Activated CD8-positive, alpha-beta T cell treated with anti-CD3 and anti-CD28 coated beads for 36 hours (primary cell): ENCODE measurements around the gene FBXW11. TPM values are rescaled to one million over a fixed set of nuclear protein-coding genes. Genes with fewer than 3 reads are reported as not detected.
A peak's percentile ranks its signal among the peaks of the same experiment; 100 is the strongest.

ENCODE experiments used
- ATAC-seq: fragments of 200-7000 bp; cut with Tn5 transposase; one replicate; pipeline ENCODE4 v1.10.0; 2021; ENCODE audit warnings: mild to moderate bottlenecking, moderate library complexity
- CTCF ChIA-PET: fragments of 350-600 bp; sonication (Branson Sonifier 250); formaldehyde crosslinking; loops from one replicate; lab custom pipeline; 2021; ENCODE audit warnings: antibody characterized with exemption; lab: Charles Lee
- POLR2A ChIA-PET: fragments of 350-600 bp; sonication (Branson Sonifier 250); formaldehyde crosslinking; loops from one replicate; lab custom pipeline; 2021; ENCODE audit warnings: antibody characterized with exemption; lab: Charles Lee
- DNase-seq: peaks from one replicate; pipeline ENCODE4 v3.0.0-alpha.2; 2020
- H3K27ac Mint-ChIP-seq: one replicate; pipeline ENCODE4 v1.8.0; 2021; ENCODE audit warnings: mild to moderate bottlenecking, mixed read lengths
- H3K27me3 Mint-ChIP-seq: one replicate; pipeline ENCODE4 v1.8.0; 2021; ENCODE audit warnings: mixed read lengths
- H3K36me3 Mint-ChIP-seq: one replicate; pipeline ENCODE4 v1.8.0; 2021; ENCODE audit warnings: low read depth, mixed read lengths
- H3K4me1 Mint-ChIP-seq: one replicate; pipeline ENCODE4 v1.8.0; 2021; ENCODE audit warnings: low read depth, mixed read lengths
- H3K4me3 Mint-ChIP-seq: one replicate; pipeline ENCODE4 v1.8.0; 2021; ENCODE audit warnings: mild to moderate bottlenecking, moderate library complexity, mixed read lengths
- H3K9me3 Mint-ChIP-seq: one replicate; pipeline ENCODE4 v1.8.0; 2021; ENCODE audit warnings: mixed read lengths
- intact Hi-C: fragments of 100-400 bp; cut with micrococcal nuclease; formaldehyde crosslinking; loops from one replicate; pipeline ENCODE4 v1.10.0; 2022
- total RNA-seq, 2 experiments: library from RNA; stranded (reverse); gene quantifications; one replicate each; pipeline ENCODE4 v1.2.3, GENCODE V29; 2021
- TF ChIP-seq, protein P1 (sequence below): fragments of 200-600 bp; IDR thresholded peaks from one replicate; pipeline ENCODE4 v1.8.0; 2022; ENCODE audit warnings: antibody characterized with exemption, mild to moderate bottlenecking

FBXW11 gene
- total RNA-seq, 2 experiments from 2014 or later: 49.3 to 52.6 TPM

DNA sequence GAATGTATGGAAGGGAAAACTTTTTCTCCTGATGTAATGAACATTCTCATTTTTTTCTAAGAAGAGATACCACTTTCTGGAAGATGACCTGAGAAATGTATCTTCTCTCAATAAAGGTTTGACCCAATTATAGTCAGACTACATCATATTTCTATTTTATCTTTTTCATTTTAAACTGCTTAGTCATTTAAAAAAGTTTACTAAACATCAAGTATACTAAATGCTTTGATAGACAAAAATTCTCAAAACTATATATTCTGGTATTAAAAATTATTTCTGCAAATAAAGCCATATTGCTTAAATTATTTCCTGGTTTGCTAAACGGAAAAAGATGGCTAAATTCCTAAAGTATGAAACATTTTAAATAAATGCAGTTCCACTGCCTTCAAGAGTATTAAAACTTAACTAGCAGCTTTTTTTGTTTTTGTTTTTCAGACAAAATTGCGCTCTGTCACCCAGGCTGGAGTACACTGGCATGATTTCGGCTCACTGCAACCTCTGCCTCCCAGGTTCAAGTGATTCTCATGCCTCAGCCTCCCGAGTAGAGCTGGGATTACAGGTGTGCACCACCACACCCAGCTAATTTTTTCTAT, 37.1 kb downstream of the FBXW11 start:
- intact Hi-C loops: no loop called here
- TF ChIP-seq, protein P1, sequence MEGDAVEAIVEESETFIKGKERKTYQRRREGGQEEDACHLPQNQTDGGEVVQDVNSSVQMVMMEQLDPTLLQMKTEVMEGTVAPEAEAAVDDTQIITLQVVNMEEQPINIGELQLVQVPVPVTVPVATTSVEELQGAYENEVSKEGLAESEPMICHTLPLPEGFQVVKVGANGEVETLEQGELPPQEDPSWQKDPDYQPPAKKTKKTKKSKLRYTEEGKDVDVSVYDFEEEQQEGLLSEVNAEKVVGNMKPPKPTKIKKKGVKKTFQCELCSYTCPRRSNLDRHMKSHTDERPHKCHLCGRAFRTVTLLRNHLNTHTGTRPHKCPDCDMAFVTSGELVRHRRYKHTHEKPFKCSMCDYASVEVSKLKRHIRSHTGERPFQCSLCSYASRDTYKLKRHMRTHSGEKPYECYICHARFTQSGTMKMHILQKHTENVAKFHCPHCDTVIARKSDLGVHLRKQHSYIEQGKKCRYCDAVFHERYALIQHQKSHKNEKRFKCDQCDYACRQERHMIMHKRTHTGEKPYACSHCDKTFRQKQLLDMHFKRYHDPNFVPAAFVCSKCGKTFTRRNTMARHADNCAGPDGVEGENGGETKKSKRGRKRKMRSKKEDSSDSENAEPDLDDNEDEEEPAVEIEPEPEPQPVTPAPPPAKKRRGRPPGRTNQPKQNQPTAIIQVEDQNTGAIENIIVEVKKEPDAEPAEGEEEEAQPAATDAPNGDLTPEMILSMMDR: no peak
- no peak overlapping the region for H3K4me3 Mint-ChIP-seq
- ChIA-PET CTCF (interaction anchor here (1.2 to 1.3 kb wide), 2 partner anchors 9 to 16 kb away, joined by 3 to 4 read pairs; no protein-coding TSS in a partner anchor), POLR2A (no interaction called here)
- peaks cover 57% of the 10 kb centered on the region for H3K4me1 Mint-ChIP-seq
- peaks cover 11% of the 10 kb centered on the region for H3K9me3 Mint-ChIP-seq
- no peak overlapping the region for H3K27ac Mint-ChIP-seq
- no peak for ATAC-seq
- peaks cover 53% of the 10 kb centered on the region for H3K36me3 Mint-ChIP-seq
- no peak for DNase-seq
- H3K27me3 Mint-ChIP-seq: no peaks in the 10 kb centered on the region

DNA sequence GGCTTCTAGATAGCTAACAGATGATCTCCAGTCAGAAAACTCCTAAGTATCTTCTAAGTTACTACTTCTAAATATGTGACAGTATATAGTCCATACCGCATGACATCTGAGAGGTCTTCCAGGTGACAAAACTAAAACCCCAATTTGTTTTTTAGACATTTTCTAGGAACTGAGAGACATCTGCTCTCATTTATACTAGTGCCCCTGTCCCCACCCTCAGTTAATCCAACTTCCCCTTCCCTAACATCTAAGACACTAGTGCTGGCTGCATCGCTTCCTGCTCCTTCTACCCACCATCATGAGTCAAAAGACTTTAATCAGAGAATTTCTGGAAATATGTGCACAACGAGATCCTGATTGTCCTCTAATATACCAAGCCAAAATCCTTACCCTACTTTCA, 37.9 kb downstream of the FBXW11 start:
- Mint-ChIP-seq H3K4me3 (no peak overlapping the region), H3K27me3 (no peaks in the 10 kb centered on the region), H3K4me1 (peaks cover 61% of the 10 kb centered on the region), H3K36me3 (peaks cover 55% of the 10 kb centered on the region), H3K9me3 (peaks cover 11% of the 10 kb centered on the region), H3K27ac (peak overlapping the region; percentile 26)
- POLR2A ChIA-PET: interaction anchor here (1.1 kb wide), 1 partner anchor 9 kb away, joined by 3 read pairs; no protein-coding TSS in a partner anchor
- DNase-seq (no peak), ATAC-seq (peak; percentile 7)
- CTCF ChIA-PET: no interaction called here
- TF ChIP-seq, protein P1: no peak
- intact Hi-C loops: no loop called here

DNA sequence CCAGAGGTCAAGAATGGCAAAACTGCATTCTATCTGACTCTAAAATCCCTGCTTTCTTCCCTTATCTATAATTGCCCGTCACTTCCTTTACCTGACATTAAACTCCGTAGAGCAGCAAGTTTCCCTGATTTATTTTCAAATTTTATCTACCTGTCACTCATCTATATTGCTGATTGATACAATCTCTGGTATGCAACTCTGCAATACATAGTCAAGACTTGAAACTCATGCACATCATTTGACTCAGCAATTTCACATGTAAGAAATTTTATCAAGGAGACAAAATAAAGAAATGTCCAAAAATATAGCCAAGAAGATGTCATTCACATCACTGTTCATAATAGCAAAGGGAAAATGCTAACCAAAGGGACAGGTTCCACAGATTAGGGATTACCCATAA, 39.5 kb downstream of the FBXW11 start:
- Mint-ChIP-seq H3K4me1 (peaks cover 69% of the 10 kb centered on the region), H3K27ac (peak overlapping the region; percentile 90), H3K27me3 (no peaks in the 10 kb centered on the region), H3K9me3 (peaks cover 11% of the 10 kb centered on the region), H3K36me3 (peaks cover 49% of the 10 kb centered on the region), H3K4me3 (no peak overlapping the region)
- POLR2A ChIA-PET: interaction anchor here (1.6 kb wide), 1 partner anchor 19 kb away, joined by 4 read pairs; no protein-coding TSS in a partner anchor
- DNase-seq (no peak), ATAC-seq (no peak)
- TF ChIP-seq, protein P1: no peak
- CTCF ChIA-PET: interaction anchor here (1.0 to 1.5 kb wide), 2 partner anchors 39 to 55 kb away, joined by 4 to 5 read pairs; partner anchors contain the start of gene FBXW11
- intact Hi-C loops: no loop called here

DNA sequence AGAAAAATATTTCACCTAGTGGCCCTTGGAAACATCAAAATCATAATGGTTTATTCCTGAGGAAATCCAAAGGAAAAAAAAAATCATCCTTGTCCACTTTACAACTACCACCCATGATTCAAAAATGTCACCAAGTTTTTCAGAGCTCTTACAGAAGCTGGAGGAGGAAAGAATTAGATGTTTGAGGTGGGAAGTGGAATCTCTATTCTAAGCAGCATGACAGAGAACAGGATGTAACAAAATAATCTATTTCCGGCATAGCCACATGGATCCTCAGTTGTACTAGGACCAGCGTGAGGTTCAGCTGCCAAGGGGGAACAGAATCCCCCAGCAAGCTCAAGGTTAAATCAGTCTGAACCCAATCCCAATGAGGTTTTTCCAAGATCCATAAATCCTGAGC, 40.2 kb downstream of the FBXW11 start:
- Mint-ChIP-seq H3K4me1 (peaks cover 74% of the 10 kb centered on the region), H3K4me3 (no peak overlapping the region), H3K27ac (peak overlapping the region; percentile 90), H3K36me3 (peaks cover 48% of the 10 kb centered on the region), H3K27me3 (no peaks in the 10 kb centered on the region), H3K9me3 (peaks cover 11% of the 10 kb centered on the region)
- ATAC-seq (peak; percentile 40), DNase-seq (no peak)
- intact Hi-C loops: no loop called here
- ChIA-PET CTCF (interaction anchor here (1.0 to 1.5 kb wide), 2 partner anchors 40 to 54 kb away, joined by 4 to 5 read pairs; partner anchors contain the start of gene FBXW11), POLR2A (interaction anchor here (0.7 kb wide), 1 partner anchor 8 kb away, joined by 3 read pairs; no protein-coding TSS in a partner anchor)
- TF ChIP-seq, protein P1: no peak

DNA sequence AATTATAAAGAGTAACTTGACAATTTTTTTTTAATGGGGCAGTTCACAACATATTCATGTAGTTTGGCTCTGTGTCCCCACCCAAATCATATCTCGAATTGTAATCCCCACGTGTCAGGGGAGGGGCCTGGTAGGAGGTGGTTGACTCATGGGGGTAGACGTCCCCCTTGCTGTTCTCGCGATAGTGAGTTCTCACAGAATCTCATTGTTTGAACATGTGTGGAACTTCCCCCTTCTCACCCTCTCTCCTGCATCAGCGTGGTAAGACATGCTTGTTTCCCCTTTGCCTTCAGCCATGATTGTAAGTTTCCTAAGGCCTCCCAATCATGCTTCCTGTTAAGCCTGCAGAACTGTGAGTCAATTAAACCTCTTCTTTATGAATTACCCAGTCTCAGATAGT, 40.7 kb downstream of the FBXW11 start:
- peaks cover 48% of the 10 kb centered on the region for H3K36me3 Mint-ChIP-seq

More for the DNA sequence above, 40.7 kb downstream of the FBXW11 start:
- intact Hi-C loops: no loop called here
- no peak overlapping the region for H3K4me3 Mint-ChIP-seq
- POLR2A ChIA-PET: interaction anchor here (0.7 kb wide), 1 partner anchor 9 kb away, joined by 3 read pairs; no protein-coding TSS in a partner anchor
- CTCF ChIA-PET: interaction anchor here (1.0 to 1.5 kb wide), 2 partner anchors 41 to 53 kb away, joined by 4 to 5 read pairs; partner anchors contain the start of gene FBXW11
- TF ChIP-seq, protein P1: no peak
- peak overlapping the region; percentile 90 for H3K27ac Mint-ChIP-seq
- DNase-seq (peak; percentile 64), ATAC-seq (peak; percentile 55)
- H3K4me1 Mint-ChIP-seq: peaks cover 74% of the 10 kb centered on the region
- peaks cover 10% of the 10 kb centered on the region for H3K9me3 Mint-ChIP-seq
- no peaks in the 10 kb centered on the region for H3K27me3 Mint-ChIP-seq
